Keratinocyte (primary cell): ENCODE data around the gene SLC6A7.

Experiments used
- EZH2 ChIP-seq: IDR thresholded peaks from one replicate; pipeline ENCODE4 v1.6.1; 2012; ENCODE audit warnings: inconsistent platforms, mild to moderate bottlenecking, low read length, moderate library complexity
- TF ChIP-seq, protein P1 (sequence below), 3 experiments: IDR thresholded peaks in 1 of 3; conservative IDR thresholded peaks in 1 of 3; optimal IDR thresholded peaks in 1 of 3; 2 replicates in 2 of 3; 3 replicates in 1 of 3; pipeline versions ENCODE3 to v1.5.1; 2011; ENCODE audit warnings: low read length in 3 of 3, mild to moderate bottlenecking in 3 of 3, moderate library complexity in 2 of 3, control low read depth in 1 of 3, inconsistent platforms in 1 of 3; ENCODE audit not compliant: insufficient read depth in 2 of 3; ENCODE audit errors: extremely low read depth in 1 of 3

DNA sequence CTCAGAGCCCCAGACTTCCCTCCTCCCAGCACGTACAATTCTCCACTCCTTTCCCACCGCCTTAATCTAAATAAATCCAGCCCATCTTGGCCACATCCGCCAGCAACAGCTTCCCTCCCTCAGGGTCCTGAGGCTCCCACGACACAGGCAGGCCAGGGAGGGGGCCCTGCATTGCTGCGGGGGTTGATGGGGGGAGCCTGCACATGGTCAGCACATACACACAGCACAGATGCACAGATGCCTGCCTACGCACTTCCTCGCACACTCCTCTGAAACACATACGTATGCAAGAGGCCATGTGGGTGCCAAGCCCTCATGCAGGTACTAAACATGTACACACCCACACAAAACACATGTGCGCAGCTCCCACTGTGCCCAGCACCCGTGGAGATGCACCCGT lies 49.0 kb upstream of the SLC6A7 start:
- TF ChIP-seq, protein P1, sequence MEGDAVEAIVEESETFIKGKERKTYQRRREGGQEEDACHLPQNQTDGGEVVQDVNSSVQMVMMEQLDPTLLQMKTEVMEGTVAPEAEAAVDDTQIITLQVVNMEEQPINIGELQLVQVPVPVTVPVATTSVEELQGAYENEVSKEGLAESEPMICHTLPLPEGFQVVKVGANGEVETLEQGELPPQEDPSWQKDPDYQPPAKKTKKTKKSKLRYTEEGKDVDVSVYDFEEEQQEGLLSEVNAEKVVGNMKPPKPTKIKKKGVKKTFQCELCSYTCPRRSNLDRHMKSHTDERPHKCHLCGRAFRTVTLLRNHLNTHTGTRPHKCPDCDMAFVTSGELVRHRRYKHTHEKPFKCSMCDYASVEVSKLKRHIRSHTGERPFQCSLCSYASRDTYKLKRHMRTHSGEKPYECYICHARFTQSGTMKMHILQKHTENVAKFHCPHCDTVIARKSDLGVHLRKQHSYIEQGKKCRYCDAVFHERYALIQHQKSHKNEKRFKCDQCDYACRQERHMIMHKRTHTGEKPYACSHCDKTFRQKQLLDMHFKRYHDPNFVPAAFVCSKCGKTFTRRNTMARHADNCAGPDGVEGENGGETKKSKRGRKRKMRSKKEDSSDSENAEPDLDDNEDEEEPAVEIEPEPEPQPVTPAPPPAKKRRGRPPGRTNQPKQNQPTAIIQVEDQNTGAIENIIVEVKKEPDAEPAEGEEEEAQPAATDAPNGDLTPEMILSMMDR (optimal IDR thresholded peaks at IDR 0.05 in 1 of 3, IDR thresholded peaks at IDR 0.05 in 1 of 3, conservative IDR thresholded peaks at IDR 0.05 in 1 of 3; ENCODE audit: extremely low read depth in 1 of 3, insufficient read depth in 2 of 3, low read length in 3 of 3): no peak
- no peak for TF ChIP-seq EZH2
